MCF 10A (cell line): Measurements from ENCODE around the gene COL13A1. TPM values are rescaled to one million over a fixed set of nuclear protein-coding genes. Genes with fewer than 3 reads are reported as not detected.

ENCODE experiments used
- BruUV-seq: library from RNA; stranded (reverse); fragments of 400-500 nt; replicated peaks from 2 replicates; lab custom pipeline; 2021; lab: Mats Ljungman, UMichigan
- CTCF ChIA-PET: fragments of 300-600 bp; sonication (Branson Sonifier 250); formaldehyde crosslinking; extraction: SDS; loops from one replicate; lab custom pipeline; 2021; ENCODE audit warnings: antibody characterized with exemption, inconsistent platforms; lab: Yijun Ruan, JAX
- POLR2A ChIA-PET: fragments of 300-600, 350-650 bp; sonication (Branson Sonifier 250); formaldehyde crosslinking; extraction: SDS; loops from one replicate; lab custom pipeline; 2020; ENCODE audit warnings: antibody characterized with exemption, inconsistent platforms; lab: Yijun Ruan, JAX
- DNase-seq: peaks from one replicate; pipeline ENCODE4 v3.0.0-alpha.2; 2018; ENCODE audit not compliant: unreplicated experiment
- H3K27ac Mint-ChIP-seq: one replicate; pipeline ENCODE4 v1.8.0; 2022; ENCODE audit warnings: mild to moderate bottlenecking, low read depth, mixed read lengths; ENCODE audit not compliant: unreplicated experiment
- H3K27me3 Mint-ChIP-seq: one replicate; pipeline ENCODE4 v1.8.0; 2022; ENCODE audit warnings: mixed read lengths; ENCODE audit not compliant: insufficient read depth, unreplicated experiment
- H3K36me3 Mint-ChIP-seq: one replicate; pipeline ENCODE4 v1.8.0; 2022; ENCODE audit warnings: mild to moderate bottlenecking, moderate library complexity, mixed read lengths; ENCODE audit not compliant: insufficient read depth, unreplicated experiment
- H3K4me1 Mint-ChIP-seq: one replicate; pipeline ENCODE4 v1.8.0; 2022; ENCODE audit warnings: mixed read lengths; ENCODE audit not compliant: insufficient read depth, unreplicated experiment
- H3K4me3 Mint-ChIP-seq: one replicate; pipeline ENCODE4 v1.8.0; 2022; ENCODE audit warnings: mild to moderate bottlenecking, moderate library complexity, mixed read lengths; ENCODE audit not compliant: unreplicated experiment
- H3K9me3 Mint-ChIP-seq: one replicate; pipeline ENCODE4 v1.8.0; 2022; ENCODE audit warnings: mixed read lengths; ENCODE audit not compliant: unreplicated experiment
- CTCF ChIP-seq: fragments of 200-600 bp; IDR thresholded peaks from one replicate; pipeline ENCODE4 v1.8.0; 2022; ENCODE audit warnings: antibody characterized with exemption, mild to moderate bottlenecking; ENCODE audit not compliant: unreplicated experiment
- intact Hi-C: fragments of 100-400 bp; cut with micrococcal nuclease; formaldehyde crosslinking; loops from 2 replicates; pipeline ENCODE4 v1.14.1; 2022
- total RNA-seq: library from RNA; stranded (reverse); gene quantifications from 2 replicates; pipeline ENCODE4 v1.2.3, GENCODE V29; 2022

The COL13A1 gene
- total RNA-seq, 1 experiment from 2014 or later, result 0.47 TPM

- H3K4me1 Mint-ChIP-seq, result no peaks in the 10 kb centered on the region
- no peak overlapping the region for H3K27ac Mint-ChIP-seq
Observed at GRCh38 chr10:69846293-69846921, 44.7 kb downstream of the COL13A1 start.

GRCh38 chr10:69847458-69847857 lies 45.8 kb downstream of the COL13A1 start:
- no peak overlapping the region for H3K4me3 Mint-ChIP-seq
- no peaks in the 10 kb centered on the region for H3K36me3 Mint-ChIP-seq
- BruUV-seq, result no TSS peak
- no peaks in the 10 kb centered on the region for H3K4me1 Mint-ChIP-seq
- no peaks in the 10 kb centered on the region for H3K9me3 Mint-ChIP-seq
- ChIA-PET CTCF (interaction anchor here (0.5 to 0.6 kb wide), 2 partner anchors 197 to 299 kb away, joined by 3 to 4 read pairs; partner anchors contain the start of gene TYSND1), POLR2A (no interaction called here)
- H3K27me3 Mint-ChIP-seq, result no peaks in the 10 kb centered on the region
- no peak for TF ChIP-seq CTCF
- H3K27ac Mint-ChIP-seq, result no peak overlapping the region
- intact Hi-C loops, result no loop called here
- no peak for DNase-seq

More at GRCh38 chr10:69846293-69846921, 44.7 kb downstream of the COL13A1 start:
- intact Hi-C loops, result no loop called here
- no peak for TF ChIP-seq CTCF
- Mint-ChIP-seq H3K27me3 (no peaks in the 10 kb centered on the region), H3K4me3 (no peak overlapping the region), H3K36me3 (no peaks in the 10 kb centered on the region), H3K9me3 (no peaks in the 10 kb centered on the region)
- ChIA-PET POLR2A (no interaction called here), CTCF (no interaction called here)
- DNase-seq, result no peak
- no TSS peak for BruUV-seq

- no peak for DNase-seq
- no TSS peak for BruUV-seq
- no peaks in the 10 kb centered on the region for H3K27me3 Mint-ChIP-seq
- CTCF ChIA-PET, result interaction anchor here (0.5 to 0.6 kb wide), 3 partner anchors 66 to 299 kb away, joined by 3 to 4 read pairs (median 3); partner anchors contain the start of gene TYSND1
- intact Hi-C loops, result no loop called here
- H3K9me3 Mint-ChIP-seq, result no peaks in the 10 kb centered on the region
- H3K4me1 Mint-ChIP-seq, result no peaks in the 10 kb centered on the region
- no peak for TF ChIP-seq CTCF
- no peak overlapping the region for H3K27ac Mint-ChIP-seq
- no peak overlapping the region for H3K4me3 Mint-ChIP-seq
- POLR2A ChIA-PET, result interaction anchor here (0.9 kb wide), 1 partner anchor 25 kb away, joined by 3 read pairs; no protein-coding TSS in a partner anchor
- no peaks in the 10 kb centered on the region for H3K36me3 Mint-ChIP-seq
Observed at GRCh38 chr10:69847883-69848282, 46.2 kb downstream of the COL13A1 start.

DNA sequence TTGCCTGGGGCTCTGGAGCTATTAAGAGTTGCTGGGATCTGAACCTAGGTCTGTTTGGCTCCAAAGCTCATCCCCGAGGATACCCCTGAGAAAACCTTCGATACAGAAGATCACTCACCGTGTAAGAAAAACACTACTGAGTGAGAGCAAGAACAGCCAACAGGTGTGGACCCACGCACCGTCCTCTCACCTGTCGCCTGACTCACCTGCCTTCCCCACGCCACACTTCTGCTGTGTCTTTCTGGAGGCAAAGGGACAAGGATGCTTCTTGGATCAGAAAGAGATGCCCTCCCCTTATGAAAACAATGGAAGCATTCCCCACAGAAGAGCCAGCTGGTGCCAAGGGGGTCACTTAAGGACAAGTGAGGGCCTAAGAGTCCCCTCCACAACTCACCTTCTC lies 46.7 kb downstream of the COL13A1 start:
- POLR2A ChIA-PET, result interaction anchor here (0.9 kb wide), 1 partner anchor 26 kb away, joined by 3 read pairs; no protein-coding TSS in a partner anchor
- H3K27ac Mint-ChIP-seq, result no peak overlapping the region
- no peaks in the 10 kb centered on the region for H3K4me1 Mint-ChIP-seq
- H3K36me3 Mint-ChIP-seq, result no peaks in the 10 kb centered on the region
- CTCF ChIA-PET, result interaction anchor here (0.6 kb wide), 1 partner anchor 66 kb away, joined by 3 read pairs; no protein-coding TSS in a partner anchor
- H3K4me3 Mint-ChIP-seq, result no peak overlapping the region
- intact Hi-C loops, result no loop called here
- H3K27me3 Mint-ChIP-seq, result no peaks in the 10 kb centered on the region
- BruUV-seq, result no TSS peak
- DNase-seq, result no peak
- no peak for TF ChIP-seq CTCF
- H3K9me3 Mint-ChIP-seq, result no peaks in the 10 kb centered on the region
